ENCODE results near the gene SPDYE1.

- no peak for TF ChIP-seq POLR2A (IDR thresholded peaks at IDR 0.05; ENCODE audit: low read length)
- TF ChIP-seq GATA1 (IDR thresholded peaks at IDR 0.05; ENCODE audit: low read depth, low read length): no peak
Observed at GRCh38 chr7:44057849-44058758, 60.4 kb downstream of the SPDYE1 start.
